GM12891 (cell line): ENCODE measurements around the gene TAP1.

Experiments
- PAX5 ChIP-seq: IDR thresholded peaks from 2 replicates; pipeline ENCODE4 v1.6.1; 2011; ENCODE audit warnings: low read length, moderate library complexity, mild to moderate bottlenecking; ENCODE audit not compliant: insufficient read depth, severe bottlenecking
- POLR2A ChIP-seq: IDR thresholded peaks from 2 replicates; pipeline ENCODE4 v1.6.1; 2011; ENCODE audit warnings: low read depth, low read length, control low read depth
- POLR2AphosphoS5 ChIP-seq: IDR thresholded peaks from 2 replicates; pipeline ENCODE4 v1.6.1; 2011; ENCODE audit warnings: low read depth, low read length, control low read depth
- POU2F2 ChIP-seq: IDR thresholded peaks from 2 replicates; pipeline ENCODE4 v1.6.1; 2011; ENCODE audit warnings: low read depth, mild to moderate bottlenecking, control low read depth, low read length, moderate library complexity
- SPI1 ChIP-seq: IDR thresholded peaks from 2 replicates; pipeline ENCODE4 v1.6.1; 2011; ENCODE audit warnings: low read depth, low read length, control low read depth
- TAF1 ChIP-seq: IDR thresholded peaks from 2 replicates; pipeline ENCODE4 v1.6.1; 2011; ENCODE audit warnings: low read depth, low read length, control low read depth

DNA sequence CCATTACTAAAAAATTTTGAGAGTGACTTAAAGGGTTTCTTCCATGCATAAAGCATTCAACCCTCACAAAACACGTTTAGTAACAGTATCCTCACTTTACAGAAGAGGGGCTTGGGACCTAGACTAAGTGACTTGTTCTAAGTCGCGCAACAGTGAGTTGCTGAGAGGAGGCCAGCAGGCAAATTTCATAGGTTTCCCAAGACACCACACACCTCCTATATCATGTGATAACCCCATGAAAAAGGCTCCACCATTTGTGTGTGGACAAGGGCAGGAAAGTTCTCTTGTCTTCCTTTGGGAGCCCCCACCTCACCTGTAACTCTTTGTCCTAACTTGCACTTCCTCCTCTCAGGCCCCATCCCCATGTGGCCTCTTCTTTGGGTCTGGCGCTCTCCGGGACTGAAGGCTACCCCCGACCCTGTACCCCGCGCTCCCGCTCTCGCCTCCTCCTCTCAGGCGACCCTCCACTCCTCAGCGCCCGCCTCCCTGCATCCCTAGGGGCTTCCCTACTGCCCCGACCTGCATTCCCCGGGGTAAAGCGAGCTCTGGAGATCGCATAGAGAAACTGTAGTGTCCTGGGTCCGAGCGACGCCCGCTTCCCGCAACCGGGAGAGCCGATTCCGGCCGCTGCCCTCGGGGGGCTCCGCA is 10.0 kb downstream of the TAP1 start:
- no peak for TF ChIP-seq POLR2AphosphoS5
- no peak for TF ChIP-seq POLR2A
- no peak for TF ChIP-seq TAF1
- TF ChIP-seq POU2F2, result no peak; the same call in 1 of the 2 replicates
- TF ChIP-seq SPI1, result peak; percentile 68
- TF ChIP-seq PAX5, result no peak
